RWPE1 (cell line): ENCODE measurements around the gene SEMA5A.

Experiments used
- CTCF ChIA-PET: fragments of 350-600 bp; sonication (Branson Sonifier 250); formaldehyde crosslinking; extraction: SDS; loops from one replicate; lab custom pipeline; 2021; lab: Yijun Ruan, JAX
- POLR2A ChIA-PET: fragments of 400-600 bp; formaldehyde crosslinking; extraction: SDS; loops from one replicate; lab custom pipeline; 2020; ENCODE audit warnings: antibody characterized with exemption; ENCODE audit not compliant: low non-redundant PET; lab: Yijun Ruan, JAX
- DNase-seq: peaks from one replicate; pipeline ENCODE4 v3.0.0; 2012; ENCODE audit warnings: low spot score
- H3K27ac ChIP-seq: fragments of 450-650 bp; 2 replicates; pipeline ENCODE4 v1.5.1; 2017
- TF ChIP-seq, protein P1 (sequence below): fragments of 450-650 bp; conservative IDR thresholded peaks from 2 replicates; pipeline ENCODE4 v1.5.1; 2017; ENCODE audit warnings: low read depth, mild to moderate bottlenecking

SEMA5A gene

DNA sequence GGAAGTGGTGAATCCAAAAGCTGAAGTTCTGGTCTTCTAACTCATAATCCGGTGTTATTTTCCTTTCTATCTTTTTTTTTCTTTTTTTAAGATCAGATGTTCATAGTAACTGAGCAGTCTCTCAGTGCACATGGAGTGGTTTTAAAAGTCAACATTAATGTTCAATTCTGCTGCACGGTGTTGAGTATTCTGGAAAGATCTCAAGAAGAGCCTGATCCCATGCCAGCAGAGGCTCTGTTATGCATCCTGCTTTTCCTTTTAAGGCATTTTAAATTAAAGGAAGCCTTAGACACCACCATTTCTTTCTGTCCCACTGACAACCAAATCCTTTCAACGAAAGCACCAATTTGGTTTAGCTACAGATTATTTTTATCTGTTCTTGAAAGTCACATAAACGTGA is 33.4 kb downstream of the SEMA5A start:
- POLR2A ChIA-PET, result no interaction called here

DNA sequence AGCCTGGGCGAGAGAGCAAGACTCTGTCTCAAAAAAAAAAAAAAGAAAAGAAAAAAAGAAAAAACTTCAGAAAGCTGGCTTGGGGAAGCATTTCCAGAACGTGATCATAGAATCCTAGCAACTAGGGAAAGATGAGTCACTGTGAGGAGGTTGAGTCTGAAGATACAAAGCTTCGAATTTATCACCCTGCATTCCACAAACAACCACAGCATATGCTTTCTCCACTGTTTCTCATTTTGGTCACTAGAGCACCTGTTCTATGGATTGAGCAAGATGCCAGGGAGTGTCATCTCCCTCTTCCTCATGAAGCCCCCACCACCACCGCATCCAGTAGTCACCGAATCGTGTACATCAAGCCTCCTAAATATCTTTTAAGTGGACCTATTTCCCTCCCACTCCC is 37.9 kb downstream of the SEMA5A start:
- no peak for DNase-seq
- TF ChIP-seq, protein P1, sequence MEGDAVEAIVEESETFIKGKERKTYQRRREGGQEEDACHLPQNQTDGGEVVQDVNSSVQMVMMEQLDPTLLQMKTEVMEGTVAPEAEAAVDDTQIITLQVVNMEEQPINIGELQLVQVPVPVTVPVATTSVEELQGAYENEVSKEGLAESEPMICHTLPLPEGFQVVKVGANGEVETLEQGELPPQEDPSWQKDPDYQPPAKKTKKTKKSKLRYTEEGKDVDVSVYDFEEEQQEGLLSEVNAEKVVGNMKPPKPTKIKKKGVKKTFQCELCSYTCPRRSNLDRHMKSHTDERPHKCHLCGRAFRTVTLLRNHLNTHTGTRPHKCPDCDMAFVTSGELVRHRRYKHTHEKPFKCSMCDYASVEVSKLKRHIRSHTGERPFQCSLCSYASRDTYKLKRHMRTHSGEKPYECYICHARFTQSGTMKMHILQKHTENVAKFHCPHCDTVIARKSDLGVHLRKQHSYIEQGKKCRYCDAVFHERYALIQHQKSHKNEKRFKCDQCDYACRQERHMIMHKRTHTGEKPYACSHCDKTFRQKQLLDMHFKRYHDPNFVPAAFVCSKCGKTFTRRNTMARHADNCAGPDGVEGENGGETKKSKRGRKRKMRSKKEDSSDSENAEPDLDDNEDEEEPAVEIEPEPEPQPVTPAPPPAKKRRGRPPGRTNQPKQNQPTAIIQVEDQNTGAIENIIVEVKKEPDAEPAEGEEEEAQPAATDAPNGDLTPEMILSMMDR, result no peak
- ChIA-PET CTCF (no interaction called here), POLR2A (no interaction called here)
- no peak overlapping the region for H3K27ac ChIP-seq

More for the DNA sequence above, 33.4 kb downstream of the SEMA5A start:
- H3K27ac ChIP-seq, result no peak overlapping the region
- TF ChIP-seq, protein P1, result no peak
- no peak for DNase-seq
- CTCF ChIA-PET, result interaction anchor here (0.7 to 0.9 kb wide), 2 partner anchors 33 to 35 kb away, joined by 3 to 5 read pairs; no protein-coding TSS in a partner anchor

DNA sequence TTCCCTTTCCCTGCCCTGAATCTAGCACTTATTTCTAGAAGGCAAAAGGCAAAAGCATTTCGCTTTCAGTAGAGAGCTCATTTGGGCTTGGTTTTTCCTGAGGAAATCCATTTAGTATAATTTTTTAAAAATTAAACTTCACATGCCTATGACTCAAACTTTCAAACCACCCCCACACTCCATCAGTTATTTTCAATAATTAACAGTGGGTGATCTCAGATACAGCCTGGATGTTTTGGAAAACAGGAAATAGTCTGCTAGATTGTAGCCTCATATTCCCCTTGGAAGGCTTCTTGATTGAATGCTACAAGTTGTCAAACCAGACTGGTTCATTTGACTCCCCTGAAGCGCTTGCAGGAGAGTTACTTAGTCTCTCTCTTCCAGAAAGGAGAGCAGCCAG is 40.6 kb downstream of the SEMA5A start:
- no peak for DNase-seq
- POLR2A ChIA-PET, result no interaction called here
- H3K27ac ChIP-seq, result no peak overlapping the region
- TF ChIP-seq, protein P1, result no peak
- CTCF ChIA-PET, result no interaction called here

DNA sequence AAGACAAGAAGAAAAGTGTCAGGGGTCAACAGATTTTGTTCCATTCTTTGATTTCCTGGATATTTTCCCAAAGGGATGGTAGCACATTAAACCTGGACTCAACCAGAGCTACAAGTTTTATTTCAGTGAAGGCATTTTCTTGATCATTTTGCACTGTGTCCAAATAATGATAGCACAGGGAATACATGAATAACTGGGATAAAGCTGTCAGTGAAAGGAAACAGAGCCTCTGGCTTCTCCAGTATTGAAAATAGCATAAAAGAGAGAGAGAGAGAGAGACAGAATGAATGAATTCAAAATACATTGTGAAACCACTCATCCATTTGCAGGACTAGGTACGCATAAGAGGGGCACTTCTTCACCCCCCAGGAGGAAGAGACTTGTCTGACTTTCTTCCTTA is 43.0 kb downstream of the SEMA5A start:
- no peak overlapping the region for H3K27ac ChIP-seq
- ChIA-PET CTCF (no interaction called here), POLR2A (no interaction called here)
- TF ChIP-seq, protein P1, result no peak
- DNase-seq, result no peak

DNA sequence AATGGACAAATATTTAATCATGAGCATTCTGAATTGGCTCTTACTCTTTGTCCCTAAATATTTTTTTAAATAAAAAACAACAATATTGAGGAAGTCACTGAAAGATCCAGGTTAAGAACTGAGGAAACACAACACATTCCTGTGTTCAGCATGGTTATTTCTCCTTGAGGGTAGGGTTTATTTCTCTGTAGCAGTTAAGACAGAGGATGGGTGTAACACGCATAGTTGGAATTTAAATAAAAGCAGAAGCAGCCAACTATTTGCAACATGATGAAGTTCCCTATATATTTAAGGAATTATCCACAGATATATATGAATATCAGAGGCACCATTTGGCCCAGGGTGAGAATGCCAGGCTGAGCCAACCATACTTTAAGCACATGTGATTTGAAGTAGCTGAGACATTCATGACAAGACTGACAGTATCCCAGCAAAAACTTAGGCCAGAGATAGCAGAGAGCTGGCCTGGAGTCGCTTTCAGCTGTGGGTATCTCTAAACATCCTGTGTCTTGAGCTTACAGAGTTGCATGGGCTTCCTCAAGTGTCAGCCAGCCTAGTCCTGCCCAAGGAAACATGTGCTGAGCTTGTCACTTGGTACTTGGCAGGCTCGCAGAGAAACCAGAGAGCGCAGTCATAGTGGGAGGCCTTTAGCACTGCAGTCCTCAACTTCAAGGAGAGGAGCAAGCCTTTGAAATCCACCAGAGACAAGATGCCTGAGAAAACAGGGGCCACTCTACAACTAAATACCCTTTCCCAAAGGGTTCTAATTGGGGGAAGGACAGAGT is 43.6 kb downstream of the SEMA5A start:
- TF ChIP-seq, protein P1, result no peak
- no peak overlapping the region for H3K27ac ChIP-seq
- POLR2A ChIA-PET, result no interaction called here
- no peak for DNase-seq
- CTCF ChIA-PET, result no interaction called here

DNA sequence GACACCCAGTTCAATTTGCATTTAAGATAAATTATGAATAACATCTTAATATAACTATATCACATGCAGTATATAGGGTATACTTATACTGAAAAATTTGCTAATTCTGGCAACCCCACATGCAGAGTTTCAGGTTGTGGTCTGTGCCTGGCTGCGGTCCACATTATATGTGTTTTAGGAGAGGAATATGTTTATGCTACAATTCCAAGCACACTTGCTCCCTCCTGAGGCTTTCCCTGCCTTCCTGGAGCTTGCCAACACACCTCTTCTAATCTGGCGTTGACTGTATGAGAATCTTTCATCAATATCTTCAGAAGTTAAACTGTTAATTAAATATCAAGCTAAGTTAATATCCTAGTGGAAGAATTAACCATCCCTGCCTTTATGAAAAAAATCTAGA is 45.2 kb downstream of the SEMA5A start:
- CTCF ChIA-PET, result interaction anchor here (0.6 kb wide), 1 partner anchor 410 kb away, joined by 3 read pairs; no protein-coding TSS in a partner anchor
- POLR2A ChIA-PET, result no interaction called here

More for the DNA sequence above, 45.2 kb downstream of the SEMA5A start:
- no peak overlapping the region for H3K27ac ChIP-seq
- TF ChIP-seq, protein P1, result no peak
- no peak for DNase-seq
